Right kidney (tissue), 1 donor: ENCODE data around the gene SIPA1L3.

Experiments used
- DNase-seq: peaks from one replicate; pipeline ENCODE4 v3.0.0-alpha.2; 2016

The SIPA1L3 gene

GRCh38 chr19:38158730-38159129, 251.7 kb downstream of the SIPA1L3 start:
- DNase-seq: no peak

- no peak for DNase-seq
These were observed 255.1 kb downstream of the SIPA1L3 start for GRCh38 chr19:38162094-38162493.

GRCh38 chr19:38162632-38163031, 255.6 kb downstream of the SIPA1L3 start:
- no peak for DNase-seq

- no peak for DNase-seq
These were observed 256.6 kb downstream of the SIPA1L3 start for GRCh38 chr19:38163419-38164290.

- DNase-seq: no peak
These were observed 257.5 kb downstream of the SIPA1L3 start for GRCh38 chr19:38164526-38164925.

GRCh38 chr19:38165335-38165734, 258.3 kb downstream of the SIPA1L3 start:
- no peak for DNase-seq

- DNase-seq: no peak
These were observed 261.6 kb downstream of the SIPA1L3 start for GRCh38 chr19:38168637-38169036.

- no peak for DNase-seq
These were observed 263.3 kb downstream of the SIPA1L3 start for GRCh38 chr19:38170334-38170733.

- no peak for DNase-seq
These were observed 265.0 kb downstream of the SIPA1L3 start for GRCh38 chr19:38172001-38172400.

- no peak for DNase-seq
These were observed 266.5 kb downstream of the SIPA1L3 start for GRCh38 chr19:38173291-38174041.

- no peak for DNase-seq
These were observed 268.4 kb downstream of the SIPA1L3 start for GRCh38 chr19:38175422-38175821.

- DNase-seq: no peak
These were observed 273.1 kb downstream of the SIPA1L3 start for GRCh38 chr19:38180071-38180470.

- no peak for DNase-seq
These were observed 275.7 kb downstream of the SIPA1L3 start for GRCh38 chr19:38182536-38183210.

GRCh38 chr19:38183251-38183897, 276.4 kb downstream of the SIPA1L3 start:
- DNase-seq: peak; percentile 53

- no peak for DNase-seq
These were observed 277.8 kb downstream of the SIPA1L3 start for GRCh38 chr19:38184815-38185214.

GRCh38 chr19:38185562-38185961, 278.6 kb downstream of the SIPA1L3 start:
- no peak for DNase-seq

- no peak for DNase-seq
These were observed 283.1 kb downstream of the SIPA1L3 start for GRCh38 chr19:38190061-38190460.

- no peak for DNase-seq
These were observed 283.8 kb downstream of the SIPA1L3 start for GRCh38 chr19:38190793-38191192.

GRCh38 chr19:38191747-38192146, 284.7 kb downstream of the SIPA1L3 start:
- no peak for DNase-seq

GRCh38 chr19:38193445-38193844, 286.4 kb downstream of the SIPA1L3 start:
- no peak for DNase-seq

- no peak for DNase-seq
These were observed 287.2 kb downstream of the SIPA1L3 start for GRCh38 chr19:38194061-38194701.

- no peak for DNase-seq
These were observed 288.2 kb downstream of the SIPA1L3 start for GRCh38 chr19:38195237-38195636.
